Pons (tissue), 1 donor: ENCODE data around the gene PRKCH.

Source experiments
- DNase-seq: peaks from one replicate; pipeline ENCODE4 v3.0.0-alpha.2; 2016; ENCODE audit warnings: low spot score

PRKCH gene

GRCh38 chr14:61491876-61492434 is 170.6 kb downstream of the PRKCH start:
- DNase-seq, result peak; percentile 59

GRCh38 chr14:61492474-61492873 is 171.1 kb downstream of the PRKCH start:
- no peak for DNase-seq

GRCh38 chr14:61493239-61493638 is 171.9 kb downstream of the PRKCH start:
- no peak for DNase-seq

GRCh38 chr14:61494018-61494417 is 172.6 kb downstream of the PRKCH start:
- DNase-seq, result no peak

GRCh38 chr14:61495809-61496208 is 174.4 kb downstream of the PRKCH start:
- DNase-seq, result no peak

- no peak for DNase-seq
Observed at GRCh38 chr14:61498303-61498702, 176.9 kb downstream of the PRKCH start.

- no peak for DNase-seq
Observed at GRCh38 chr14:61498811-61499210, 177.4 kb downstream of the PRKCH start.

GRCh38 chr14:61499991-61500390 is 178.6 kb downstream of the PRKCH start:
- DNase-seq, result no peak

- DNase-seq, result no peak
Observed at GRCh38 chr14:61501714-61502458, 180.5 kb downstream of the PRKCH start.

- no peak for DNase-seq
Observed at GRCh38 chr14:61502459-61503093, 181.2 kb downstream of the PRKCH start.

GRCh38 chr14:61503167-61503801 is 181.9 kb downstream of the PRKCH start:
- DNase-seq, result no peak

- no peak for DNase-seq
Observed at GRCh38 chr14:61504901-61505300, 183.5 kb downstream of the PRKCH start.

GRCh38 chr14:61505815-61506809 is 184.7 kb downstream of the PRKCH start:
- DNase-seq, result no peak

- no peak for DNase-seq
Observed at GRCh38 chr14:61508526-61508925, 187.1 kb downstream of the PRKCH start.

GRCh38 chr14:61510736-61511557 is 189.6 kb downstream of the PRKCH start:
- DNase-seq, result no peak

GRCh38 chr14:61511558-61511948 is 190.2 kb downstream of the PRKCH start:
- DNase-seq, result no peak

- DNase-seq, result no peak
Observed at GRCh38 chr14:61512026-61512834, 190.9 kb downstream of the PRKCH start.

- DNase-seq, result no peak
Observed at GRCh38 chr14:61513986-61514830, 192.8 kb downstream of the PRKCH start.

GRCh38 chr14:61514927-61515326 is 193.5 kb downstream of the PRKCH start:
- DNase-seq, result no peak
